Chondrocyte (in vitro differentiated cells): Measurements from ENCODE around the gene BRICD5. TPM values are rescaled to one million over a fixed set of nuclear protein-coding genes. Genes with fewer than 3 reads are reported as not detected.
"Not testable (repeated sequence)": the region's sequence is repeated elsewhere in the genome, so short reads cannot be mapped to it uniquely, and the experiment has no call there.

Experiments
- DNase-seq: peaks from one replicate; pipeline ENCODE4 v3.0.0; 2021; ENCODE audit warnings: mixed read lengths, low spot score
- H3K27ac Mint-ChIP-seq: one replicate; pipeline ENCODE4 v1.8.0; 2021; ENCODE audit warnings: mild to moderate bottlenecking, moderate library complexity, mixed read lengths; ENCODE audit not compliant: unreplicated experiment
- H3K27me3 Mint-ChIP-seq: 2 replicates; pipeline ENCODE4 v1.8.0; 2021; ENCODE audit warnings: low read depth, mixed read lengths
- H3K36me3 Mint-ChIP-seq: 2 replicates; pipeline ENCODE4 v1.8.0; 2021; ENCODE audit warnings: low read depth, mixed read lengths
- H3K4me1 Mint-ChIP-seq: 2 replicates; pipeline ENCODE4 v1.8.0; 2021; ENCODE audit warnings: low read depth, mild to moderate bottlenecking, mixed read lengths
- H3K4me3 Mint-ChIP-seq: one replicate; pipeline ENCODE4 v1.8.0; 2021; ENCODE audit warnings: mild to moderate bottlenecking, moderate library complexity, mixed read lengths; ENCODE audit not compliant: unreplicated experiment
- H3K9me3 Mint-ChIP-seq: 2 replicates; pipeline ENCODE4 v1.8.0; 2021; ENCODE audit warnings: low read depth, mixed read lengths
- CTCF ChIP-seq: fragments of 200-600 bp; sonication (generic); IDR thresholded peaks from 2 replicates; pipeline ENCODE4 v1.5.0; 2021; ENCODE audit warnings: antibody characterized with exemption, mild to moderate bottlenecking, moderate library complexity
- total RNA-seq: library from RNA; stranded (reverse); gene quantifications from 3 replicates; pipeline ENCODE4 v1.2.1, GENCODE V29; 2021

BRICD5 gene
- total RNA-seq, 1 donor from 2014 or later = 5.4 TPM

- DNase-seq = no peak
- no peaks in the 10 kb centered on the region for H3K9me3 Mint-ChIP-seq
- H3K4me3 Mint-ChIP-seq = peak overlapping the region; percentile 81
- no peaks in the 10 kb centered on the region for H3K27me3 Mint-ChIP-seq
- TF ChIP-seq CTCF = peak; percentile 21
- H3K36me3 Mint-ChIP-seq = peaks cover 7% of the 10 kb centered on the region
- peaks cover 20% of the 10 kb centered on the region for H3K4me1 Mint-ChIP-seq
- peak overlapping the region; percentile 69 for H3K27ac Mint-ChIP-seq
These were observed 4.7 kb downstream of the BRICD5 start for GRCh38 chr16:2205967-2206313.

- Mint-ChIP-seq H3K27ac (peak within 1 kb of the TSS; percentile 82), H3K9me3 (no peaks in the 10 kb centered on the region), H3K4me1 (peaks cover 20% of the 10 kb centered on the region), H3K4me3 (peak within 1 kb of the TSS; percentile 81), H3K36me3 (peaks cover 7% of the 10 kb centered on the region), H3K27me3 (no peaks in the 10 kb centered on the region)
- no peak for DNase-seq
- TF ChIP-seq CTCF = peak; percentile 62
These were observed 5.3 kb downstream of the BRICD5 start, which contains the start of gene MLST8 for GRCh38 chr16:2205104-2205966. TSS of gene MLST8 (plus strand) at chr16:2205454. CDS start at chr16:2206086, 632 bp downstream.

GRCh38 chr16:2204416-2205103 lies 6.1 kb downstream of the BRICD5 start:
- no peaks in the 10 kb centered on the region for H3K9me3 Mint-ChIP-seq
- peak overlapping the region; percentile 41 for H3K27ac Mint-ChIP-seq
- peaks cover 7% of the 10 kb centered on the region for H3K36me3 Mint-ChIP-seq
- H3K4me1 Mint-ChIP-seq = peaks cover 20% of the 10 kb centered on the region
- H3K27me3 Mint-ChIP-seq = no peaks in the 10 kb centered on the region
- peak overlapping the region; percentile 76 for H3K4me3 Mint-ChIP-seq
- TF ChIP-seq CTCF = no peak
- no peak for DNase-seq

- not testable (repeated sequence) for H3K9me3 Mint-ChIP-seq, DNase-seq, H3K36me3 Mint-ChIP-seq, H3K4me3 Mint-ChIP-seq, H3K27ac Mint-ChIP-seq, H3K27me3 Mint-ChIP-seq
- H3K4me1 Mint-ChIP-seq = peaks cover 20% of the 10 kb centered on the region
These were observed 7.5 kb downstream of the BRICD5 start for GRCh38 chr16:2203119-2203688.

GRCh38 chr16:2200313-2200712 lies 10.3 kb downstream of the BRICD5 start:
- Mint-ChIP-seq H3K4me1 (peaks cover 5% of the 10 kb centered on the region), H3K4me3 (no peak overlapping the region)

More at GRCh38 chr16:2200313-2200712, 10.3 kb downstream of the BRICD5 start:
- Mint-ChIP-seq H3K27me3 (peaks cover 3% of the 10 kb centered on the region), H3K9me3 (no peaks in the 10 kb centered on the region), H3K36me3 (no peaks in the 10 kb centered on the region), H3K27ac (no peak overlapping the region)
- no peak for TF ChIP-seq CTCF
- no peak for DNase-seq
